ENCODE results near the gene RAMP2.
"Not testable (repeated sequence)": the region's sequence is repeated elsewhere in the genome, so short reads cannot be mapped to it uniquely, and the experiment has no call there.

The RAMP2 gene

GRCh38 chr17:42725143-42725542 lies 35.9 kb upstream of the RAMP2 start:
- Histone ChIP-seq H4K20me1 (ENCODE audit: insufficient read depth, low read length) (no peaks in the 10 kb centered on the region), H3K9ac (ENCODE audit: low read length) (no peak overlapping the region), H3K4me2 (ENCODE audit: low read length) (no peak overlapping the region), H3K9me2 (ENCODE audit: low read depth, low read length) (no peaks in the 10 kb centered on the region), H2AFZ (ENCODE audit: low read length) (no peak overlapping the region), H3K9me3 (ENCODE audit: low read length) (no peaks in the 10 kb centered on the region), H3F3A (ENCODE audit: insufficient read depth, low read length) (no peaks in the 10 kb centered on the region), H3K27ac (ENCODE audit: low read depth, low read length, poor library complexity, severe bottlenecking) (no peak overlapping the region), H3K27me3 (ENCODE audit: insufficient read depth, low read length) (no peaks in the 10 kb centered on the region), H3K36me3 (ENCODE audit: insufficient read depth, low read length) (peaks cover 67% of the 10 kb centered on the region), H3K4me3 (ENCODE audit: low read depth, low read length, poor library complexity, severe bottlenecking) (no peak overlapping the region), H3K4me1 (ENCODE audit: insufficient read depth, low read length, severe bottlenecking) (no peaks in the 10 kb centered on the region), H3K79me2 (ENCODE audit: insufficient read depth, low read length) (no peaks in the 10 kb centered on the region)
- no peak for TF ChIP-seq CTCF (IDR thresholded peaks at IDR 0.05; ENCODE audit: low read length)
- no peak for TF ChIP-seq EZH2 (IDR thresholded peaks at IDR 0.05; ENCODE audit: borderline replicate concordance, low read length)

- Histone ChIP-seq H3K9me3 (ENCODE audit: low read length) (no peaks in the 10 kb centered on the region), H3K4me2 (ENCODE audit: low read length) (no peak overlapping the region), H3K27me3 (ENCODE audit: insufficient read depth, low read length) (no peaks in the 10 kb centered on the region), H3K79me2 (ENCODE audit: insufficient read depth, low read length) (peaks cover 26% of the 10 kb centered on the region), H3K36me3 (ENCODE audit: insufficient read depth, low read length) (peaks cover 8% of the 10 kb centered on the region), H3K9me2 (ENCODE audit: low read depth, low read length) (no peaks in the 10 kb centered on the region), H3K4me1 (ENCODE audit: insufficient read depth, low read length, severe bottlenecking) (peaks cover 24% of the 10 kb centered on the region), H3K9ac (ENCODE audit: low read length) (no peak overlapping the region), H3K4me3 (ENCODE audit: low read depth, low read length, poor library complexity, severe bottlenecking) (no peak overlapping the region), H2AFZ (ENCODE audit: low read length) (no peak overlapping the region), H3K27ac (ENCODE audit: low read depth, low read length, poor library complexity, severe bottlenecking) (no peak overlapping the region), H4K20me1 (ENCODE audit: insufficient read depth, low read length) (no peaks in the 10 kb centered on the region), H3F3A (ENCODE audit: insufficient read depth, low read length) (no peaks in the 10 kb centered on the region)
- TF ChIP-seq CTCF (IDR thresholded peaks at IDR 0.05; ENCODE audit: low read length) (no peak), EZH2 (IDR thresholded peaks at IDR 0.05; ENCODE audit: borderline replicate concordance, low read length) (no peak)
These were observed 20.3 kb upstream of the RAMP2 start for GRCh38 chr17:42740699-42741098.

GRCh38 chr17:42742916-42743315 lies 18.1 kb upstream of the RAMP2 start:
- H2AFZ ChIP-seq (ENCODE audit: low read length); H3K9ac ChIP-seq (ENCODE audit: low read length): not testable (repeated sequence)

GRCh38 chr17:42743595-42744282 lies 17.3 kb upstream of the RAMP2 start:
- Histone ChIP-seq H3K9me2 (ENCODE audit: low read depth, low read length) (no peaks in the 10 kb centered on the region), H3K79me2 (ENCODE audit: insufficient read depth, low read length) (peaks cover 23% of the 10 kb centered on the region), H2AFZ (ENCODE audit: low read length) (no peak overlapping the region), H3K27ac (ENCODE audit: low read depth, low read length, poor library complexity, severe bottlenecking) (peak overlapping the region; percentile 26), H3F3A (ENCODE audit: insufficient read depth, low read length) (no peaks in the 10 kb centered on the region), H3K4me1 (ENCODE audit: insufficient read depth, low read length, severe bottlenecking) (peaks cover 24% of the 10 kb centered on the region), H3K9me3 (ENCODE audit: low read length) (no peaks in the 10 kb centered on the region), H3K27me3 (ENCODE audit: insufficient read depth, low read length) (no peaks in the 10 kb centered on the region), H3K9ac (ENCODE audit: low read length) (peak overlapping the region; percentile 68), H3K4me2 (ENCODE audit: low read length) (peak overlapping the region; percentile 93), H3K36me3 (ENCODE audit: insufficient read depth, low read length) (peaks cover 8% of the 10 kb centered on the region; the same call in 1 of the 2 replicates), H3K4me3 (ENCODE audit: low read depth, low read length, poor library complexity, severe bottlenecking) (peak overlapping the region; percentile 66), H4K20me1 (ENCODE audit: insufficient read depth, low read length) (no peaks in the 10 kb centered on the region)
- TF ChIP-seq CTCF (IDR thresholded peaks at IDR 0.05; ENCODE audit: low read length) (no peak), EZH2 (IDR thresholded peaks at IDR 0.05; ENCODE audit: borderline replicate concordance, low read length) (no peak)

More at GRCh38 chr17:42742916-42743315, 18.1 kb upstream of the RAMP2 start:
- not testable (repeated sequence) for H3K27me3 ChIP-seq (ENCODE audit: insufficient read depth, low read length); H3K36me3 ChIP-seq (ENCODE audit: insufficient read depth, low read length); H3K9me3 ChIP-seq (ENCODE audit: low read length); H3F3A ChIP-seq (ENCODE audit: insufficient read depth, low read length); H3K27ac ChIP-seq (ENCODE audit: low read depth, low read length, poor library complexity, severe bottlenecking); H4K20me1 ChIP-seq (ENCODE audit: insufficient read depth, low read length); H3K9me2 ChIP-seq (ENCODE audit: low read depth, low read length)
- Histone ChIP-seq H3K4me1 (ENCODE audit: insufficient read depth, low read length, severe bottlenecking) (peaks cover 24% of the 10 kb centered on the region), H3K4me3 (ENCODE audit: low read depth, low read length, poor library complexity, severe bottlenecking) (peak overlapping the region; percentile 66), H3K4me2 (ENCODE audit: low read length) (peak overlapping the region; percentile 93; the same call in 1 of the 2 replicates), H3K79me2 (ENCODE audit: insufficient read depth, low read length) (peaks cover 23% of the 10 kb centered on the region)

All from OCI-LY1 (cell line).